Breast epithelium (tissue), 4 donors: ENCODE results near the gene FBXO46. TPM values are rescaled to one million over a fixed set of nuclear protein-coding genes. Genes with fewer than 3 reads are reported as not detected.

ENCODE experiments used
- DNase-seq, 2 donors: peaks; one replicate each; pipeline ENCODE4 v3.0.0-alpha.2; 2019; ENCODE audit warnings: low spot score in 2 of 2
- H3K27ac ChIP-seq, 2 donors: fragments of 200-600 bp; sonication (generic) in 1 of 2; one replicate each; pipeline ENCODE4 v1.5.1; 2016 to 2019; ENCODE audit warnings: mild to moderate bottlenecking in 1 of 2
- H3K27me3 ChIP-seq, 2 donors: fragments of 200-600 bp; sonication (generic) in 1 of 2; one replicate each; pipeline versions ENCODE4 v1.5.1 to v1.6.0; 2017 to 2019; ENCODE audit warnings: control low read depth in 1 of 2, mild to moderate bottlenecking in 1 of 2
- H3K36me3 ChIP-seq: fragments of 200-600 bp; one replicate; pipeline ENCODE4 v1.5.1; 2019
- H3K4me1 ChIP-seq, 2 donors: fragments of 200-600 bp; sonication (generic); one replicate each; pipeline ENCODE4 v1.5.1; 2016 to 2019; ENCODE audit warnings: control low read depth in 1 of 2
- H3K4me3 ChIP-seq, 3 donors: fragments of 200-600 bp; sonication (generic); 1 replicate in 2 of 3; 2 replicates in 1 of 3; pipeline ENCODE4 v1.5.1; 2016 to 2019; ENCODE audit warnings: mild to moderate bottlenecking in 3 of 3, moderate library complexity in 2 of 3
- H3K9me3 ChIP-seq, 2 donors: fragments of 200-600 bp; sonication (generic) in 1 of 2; one replicate each; pipeline ENCODE4 v1.5.1; 2016 to 2019; ENCODE audit warnings: control low read depth in 1 of 2
- POLR2A ChIP-seq: fragments of 450-650 bp; IDR thresholded peaks from one replicate; pipeline ENCODE4 v1.6.1; 2016; ENCODE audit warnings: antibody characterized with exemption, mild to moderate bottlenecking, moderate library complexity
- POLR2AphosphoS5 ChIP-seq, 3 donors: sonication (generic); formaldehyde crosslinking; IDR thresholded peaks; one replicate each; pipeline ENCODE4 v1.6.1; 2017; ENCODE audit warnings: antibody characterized with exemption in 3 of 3
- intact Hi-C: fragments of 100-400 bp; cut with DNase I; formaldehyde crosslinking; loops from one replicate; pipeline ENCODE4 v1.15.1; 2023; ENCODE audit warnings: low total_unique reads
- total RNA-seq, 3 donors: library from RNA; depleted of rRNA; stranded (reverse); fragments of >200 nt; gene quantifications; one replicate each; pipeline ENCODE4 v1.1.0, GENCODE V29; 2016
- TF ChIP-seq, protein P1 (sequence below), 3 donors: fragments of 450-650 bp; IDR thresholded peaks; one replicate each; pipeline ENCODE4 v1.5.1; 2016 to 2017; ENCODE audit warnings: antibody characterized with exemption in 3 of 3, mild to moderate bottlenecking in 3 of 3, moderate library complexity in 3 of 3

Gene FBXO46
- total RNA-seq, 3 donors from 2014 or later = 8.0 to 15.1 (median 13.8) TPM

DNA sequence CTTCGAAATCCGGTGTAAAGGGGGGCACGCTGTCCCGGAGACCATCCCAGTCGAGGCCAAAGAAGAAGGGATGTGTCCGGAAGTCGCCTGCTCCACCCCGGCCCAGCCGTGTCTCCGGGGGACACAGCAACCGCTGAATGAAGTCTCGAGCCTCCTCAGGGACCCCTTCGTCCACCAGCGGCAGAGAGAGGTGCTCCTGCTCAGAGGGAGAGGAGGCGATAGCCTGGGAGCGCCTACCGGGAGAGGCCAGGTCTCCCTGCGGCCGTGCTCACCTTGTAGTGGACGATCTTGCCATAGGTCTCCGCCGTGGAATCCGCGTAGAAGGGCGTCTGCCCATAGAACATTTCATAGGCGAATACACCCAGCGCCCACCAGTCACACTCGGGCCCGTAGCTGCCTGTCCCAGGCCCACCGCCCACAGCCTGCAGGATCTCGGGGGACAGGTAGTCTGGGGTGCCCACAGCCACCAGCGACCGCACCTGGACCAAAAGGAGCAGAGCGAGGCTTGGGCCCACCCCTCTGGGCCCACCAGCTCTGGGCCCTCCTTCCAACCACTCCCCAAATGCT, 46.8 kb upstream of the FBXO46 start:
- Histone ChIP-seq H3K4me1 (peaks cover 11 to 13% of the 10 kb centered on the region in 2 donors), H3K36me3 (peaks cover 6% of the 10 kb centered on the region), H3K27ac (no peak overlapping the region), H3K9me3 (no peaks in the 10 kb centered on the region), H3K4me3 (no peak overlapping the region), H3K27me3 (no peaks in the 10 kb centered on the region)
- no peak for DNase-seq
- TF ChIP-seq POLR2AphosphoS5 (IDR thresholded peaks at IDR 0.05) = no peak
- TF ChIP-seq, protein P1, sequence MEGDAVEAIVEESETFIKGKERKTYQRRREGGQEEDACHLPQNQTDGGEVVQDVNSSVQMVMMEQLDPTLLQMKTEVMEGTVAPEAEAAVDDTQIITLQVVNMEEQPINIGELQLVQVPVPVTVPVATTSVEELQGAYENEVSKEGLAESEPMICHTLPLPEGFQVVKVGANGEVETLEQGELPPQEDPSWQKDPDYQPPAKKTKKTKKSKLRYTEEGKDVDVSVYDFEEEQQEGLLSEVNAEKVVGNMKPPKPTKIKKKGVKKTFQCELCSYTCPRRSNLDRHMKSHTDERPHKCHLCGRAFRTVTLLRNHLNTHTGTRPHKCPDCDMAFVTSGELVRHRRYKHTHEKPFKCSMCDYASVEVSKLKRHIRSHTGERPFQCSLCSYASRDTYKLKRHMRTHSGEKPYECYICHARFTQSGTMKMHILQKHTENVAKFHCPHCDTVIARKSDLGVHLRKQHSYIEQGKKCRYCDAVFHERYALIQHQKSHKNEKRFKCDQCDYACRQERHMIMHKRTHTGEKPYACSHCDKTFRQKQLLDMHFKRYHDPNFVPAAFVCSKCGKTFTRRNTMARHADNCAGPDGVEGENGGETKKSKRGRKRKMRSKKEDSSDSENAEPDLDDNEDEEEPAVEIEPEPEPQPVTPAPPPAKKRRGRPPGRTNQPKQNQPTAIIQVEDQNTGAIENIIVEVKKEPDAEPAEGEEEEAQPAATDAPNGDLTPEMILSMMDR (IDR thresholded peaks at IDR 0.05) = no peak
- TF ChIP-seq POLR2A = no peak
- intact Hi-C loops = no loop called here

DNA sequence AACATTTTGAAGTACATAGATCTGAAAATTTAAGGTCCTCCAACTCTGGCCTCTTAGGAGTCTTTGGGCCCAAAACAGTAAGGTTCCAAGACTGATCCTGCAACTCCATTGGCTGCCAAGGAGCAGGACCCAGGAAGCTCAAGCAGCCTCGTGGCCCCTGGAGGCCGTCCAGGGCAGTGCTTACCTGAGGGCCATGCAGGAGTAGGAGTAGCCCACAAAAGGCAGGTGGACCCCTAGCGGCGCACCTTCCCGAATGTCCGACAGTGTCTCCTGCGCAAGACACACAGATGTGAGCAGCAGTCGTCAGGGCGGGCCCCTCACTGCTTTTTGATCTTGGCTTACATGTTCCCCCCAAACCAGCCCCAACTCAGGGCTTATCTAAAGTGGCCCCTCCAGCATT, 44.1 kb upstream of the FBXO46 start:
- H3K9me3 ChIP-seq = no peaks in the 10 kb centered on the region
- TF ChIP-seq POLR2A = no peak
- no peak for TF ChIP-seq POLR2AphosphoS5 (IDR thresholded peaks at IDR 0.05)
- TF ChIP-seq, protein P1 (IDR thresholded peaks at IDR 0.05) = no peak
- DNase-seq = no peak
- no peaks in the 10 kb centered on the region for H3K27me3 ChIP-seq
- H3K4me1 ChIP-seq = no peaks in the 10 kb centered on the region
- H3K4me3 ChIP-seq = no peak overlapping the region
- peaks cover 6% of the 10 kb centered on the region for H3K36me3 ChIP-seq
- no peak overlapping the region for H3K27ac ChIP-seq
- intact Hi-C loops = no loop called here

DNA sequence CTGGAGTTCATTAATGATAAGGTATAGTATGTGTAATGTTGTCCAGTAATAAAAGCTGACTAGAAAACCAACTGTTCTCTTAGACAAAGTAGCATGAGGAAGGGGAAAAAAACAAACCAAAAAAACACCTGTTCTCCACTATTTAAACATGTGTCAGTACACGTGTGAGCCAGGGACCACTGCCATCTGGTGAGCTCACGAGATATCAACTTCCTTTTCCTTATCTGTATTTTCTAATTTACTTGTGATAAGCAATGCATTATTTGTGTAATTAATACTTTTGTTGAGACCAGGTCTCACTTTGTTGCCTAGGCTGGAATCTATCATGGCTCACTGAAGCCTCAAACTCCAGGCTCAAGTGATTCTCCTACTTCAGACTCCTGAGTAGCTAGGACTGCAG, 42.7 kb upstream of the FBXO46 start:
- Histone ChIP-seq H3K27me3 (no peaks in the 10 kb centered on the region), H3K27ac (peak overlapping the region in 1 of 2 donors; percentile 13), H3K4me1 (no peaks in the 10 kb centered on the region), H3K9me3 (no peaks in the 10 kb centered on the region), H3K36me3 (peaks cover 6% of the 10 kb centered on the region), H3K4me3 (no peak overlapping the region)
- intact Hi-C loops = no loop called here
- DNase-seq = no peak
- TF ChIP-seq POLR2AphosphoS5 (IDR thresholded peaks at IDR 0.05) (no peak), POLR2A (no peak)
- TF ChIP-seq, protein P1 (IDR thresholded peaks at IDR 0.05) = no peak

GRCh38 chr19:45772912-45773311, 42.2 kb upstream of the FBXO46 start:
- intact Hi-C loops = no loop called here

GRCh38 chr19:45772130-45772840, 41.6 kb upstream of the FBXO46 start:
- no peak for DNase-seq
- no peaks in the 10 kb centered on the region for H3K4me1 ChIP-seq
- no peaks in the 10 kb centered on the region for H3K9me3 ChIP-seq
- intact Hi-C loops = no loop called here
- H3K36me3 ChIP-seq = peaks cover 2% of the 10 kb centered on the region
- TF ChIP-seq POLR2AphosphoS5 (IDR thresholded peaks at IDR 0.05) = no peak
- TF ChIP-seq POLR2A = no peak
- TF ChIP-seq, protein P1 (IDR thresholded peaks at IDR 0.05) = no peak
- no peak overlapping the region for H3K4me3 ChIP-seq
- H3K27me3 ChIP-seq = no peaks in the 10 kb centered on the region
- H3K27ac ChIP-seq = no peak overlapping the region

More at GRCh38 chr19:45772912-45773311, 42.2 kb upstream of the FBXO46 start:
- Histone ChIP-seq H3K4me1 (no peaks in the 10 kb centered on the region), H3K36me3 (peaks cover 6% of the 10 kb centered on the region), H3K4me3 (no peak overlapping the region), H3K27ac (peak overlapping the region in 1 of 2 donors; percentile 13), H3K27me3 (no peaks in the 10 kb centered on the region), H3K9me3 (no peaks in the 10 kb centered on the region)
- no peak for DNase-seq
- TF ChIP-seq, protein P1 (IDR thresholded peaks at IDR 0.05) = no peak
- TF ChIP-seq POLR2AphosphoS5 (IDR thresholded peaks at IDR 0.05) (no peak), POLR2A (no peak)
